GM12874 (cell line): ENCODE results near the gene CCND2.

Experiments used
- CTCF ChIP-seq: IDR thresholded peaks from 2 replicates; pipeline ENCODE4 v1.5.1; 2011; ENCODE audit warnings: low read depth, mild to moderate bottlenecking, control low read depth, low read length, moderate library complexity; ENCODE audit not compliant: insufficient read depth

CCND2 gene

GRCh38 chr12:4275016-4275869 lies 1.7 kb downstream of the CCND2 start:
- TF ChIP-seq CTCF = no peak

GRCh38 chr12:4275870-4276301 lies 2.3 kb downstream of the CCND2 start:
- no peak for TF ChIP-seq CTCF

- peak; percentile 82 for TF ChIP-seq CTCF
Observed at GRCh38 chr12:4276524-4277204, 3.1 kb downstream of the CCND2 start.

GRCh38 chr12:4277205-4277543 lies 3.6 kb downstream of the CCND2 start:
- no peak for TF ChIP-seq CTCF

- TF ChIP-seq CTCF = no peak
Observed at GRCh38 chr12:4277857-4278256, 4.3 kb downstream of the CCND2 start.

- TF ChIP-seq CTCF = no peak
Observed at GRCh38 chr12:4278329-4279197, 5.0 kb downstream of the CCND2 start.

- no peak for TF ChIP-seq CTCF
Observed at GRCh38 chr12:4279198-4279690, 5.7 kb downstream of the CCND2 start.
